ENCODE measurements around the gene PCK1. TPM values are rescaled to one million over a fixed set of nuclear protein-coding genes. Genes with fewer than 3 reads are reported as not detected.

Gene PCK1
- total and polyA plus RNA-seq, 2 of the 13 experiments (the other 11 are each of a cell fraction or from before 2014, with no cell fraction given) = 6.5 to 12.6 TPM

GRCh38 chr20:57570145-57570850 is 9.4 kb downstream of the PCK1 start (continued):
- TF ChIP-seq RBM22 (optimal IDR thresholded peaks at IDR 0.05; ENCODE audit: low read length) (no peak), ELF1 (CRISPR knock-in tag; IDR thresholded peaks at IDR 0.05) (0 out of 2 replicates have a peak, but pooled peaks have one; percentile 16), MEIS2 (CRISPR knock-in tag; IDR thresholded peaks at IDR 0.05) (peak; percentile 8; the same call in 1 of the 2 replicates), ZNF878 (CRISPR knock-in tag; IDR thresholded peaks at IDR 0.05) (0 out of 2 replicates have a peak, but pooled peaks have one; percentile 26), ZNF749 (CRISPR knock-in tag; IDR thresholded peaks at IDR 0.05; ENCODE audit: borderline replicate concordance) (no peak), KAT7 (CRISPR knock-in tag; IDR thresholded peaks at IDR 0.05; ENCODE audit: borderline replicate concordance) (no peak), CAMTA2 (CRISPR knock-in tag; IDR thresholded peaks at IDR 0.05; ENCODE audit: borderline replicate concordance) (0 out of 2 replicates have a peak, but pooled peaks have one; percentile 24), RNF2 (conservative IDR thresholded peaks at IDR 0.05; ENCODE audit: low read depth) (peak; percentile 59; the same call in 1 of the 2 replicates), REXO4 (CRISPR knock-in tag; IDR thresholded peaks at IDR 0.05; ENCODE audit: borderline replicate concordance) (no peak), FOXO1 (CRISPR knock-in tag; IDR thresholded peaks at IDR 0.05) (no peak; the same call in 1 of the 2 replicates), FOXA1 (IDR thresholded peaks at IDR 0.05) (no peak), FOXA1 (CRISPR knock-in tag; IDR thresholded peaks at IDR 0.05) (no peak), MTA3 (CRISPR knock-in tag; IDR thresholded peaks at IDR 0.05) (no peak), SKIL (CRISPR knock-in tag; IDR thresholded peaks at IDR 0.05; ENCODE audit: borderline replicate concordance) (peak; percentile 22; the same call in 1 of the 2 replicates), ZFP36L1 (CRISPR knock-in tag; IDR thresholded peaks at IDR 0.05) (no peak), ZNF343 (CRISPR knock-in tag; IDR thresholded peaks at IDR 0.05) (no peak), LCORL (IDR thresholded peaks at IDR 0.05) (no peak), LCORL (CRISPR knock-in tag; IDR thresholded peaks at IDR 0.05) (0 out of 2 replicates have a peak, but pooled peaks have one; percentile 27), KDM2A (CRISPR knock-in tag; IDR thresholded peaks at IDR 0.05; ENCODE audit: borderline replicate concordance, low read depth) (no peak), ZNF609 (CRISPR knock-in tag; IDR thresholded peaks at IDR 0.05; ENCODE audit: borderline replicate concordance) (0 out of 2 replicates have a peak, but pooled peaks have one; percentile 15)
- TF ChIP-seq, protein P1, sequence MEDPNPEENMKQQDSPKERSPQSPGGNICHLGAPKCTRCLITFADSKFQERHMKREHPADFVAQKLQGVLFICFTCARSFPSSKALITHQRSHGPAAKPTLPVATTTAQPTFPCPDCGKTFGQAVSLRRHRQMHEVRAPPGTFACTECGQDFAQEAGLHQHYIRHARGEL (CRISPR knock-in tag; IDR thresholded peaks at IDR 0.05) = no peak
- TF ChIP-seq, protein P2, sequence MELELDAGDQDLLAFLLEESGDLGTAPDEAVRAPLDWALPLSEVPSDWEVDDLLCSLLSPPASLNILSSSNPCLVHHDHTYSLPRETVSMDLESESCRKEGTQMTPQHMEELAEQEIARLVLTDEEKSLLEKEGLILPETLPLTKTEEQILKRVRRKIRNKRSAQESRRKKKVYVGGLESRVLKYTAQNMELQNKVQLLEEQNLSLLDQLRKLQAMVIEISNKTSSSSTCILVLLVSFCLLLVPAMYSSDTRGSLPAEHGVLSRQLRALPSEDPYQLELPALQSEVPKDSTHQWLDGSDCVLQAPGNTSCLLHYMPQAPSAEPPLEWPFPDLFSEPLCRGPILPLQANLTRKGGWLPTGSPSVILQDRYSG (CRISPR knock-in tag; IDR thresholded peaks at IDR 0.05) = no peak
